GM20000 (cell line): ENCODE measurements around the gene UGT3A1.
"Not testable (repeated sequence)": the region's sequence is repeated elsewhere in the genome, so short reads cannot be mapped to it uniquely, and the experiment has no call there.

Source experiments
- DNase-seq: peaks from one replicate; pipeline ENCODE4 v3.0.0; 2012; ENCODE audit warnings: low spot score
- CTCF ChIP-seq: IDR thresholded peaks from 2 replicates; pipeline ENCODE4 v1.5.1; 2012; ENCODE audit warnings: mild to moderate bottlenecking, control low read depth; ENCODE audit errors: extremely low read depth, missing control alignments

Gene UGT3A1

DNA sequence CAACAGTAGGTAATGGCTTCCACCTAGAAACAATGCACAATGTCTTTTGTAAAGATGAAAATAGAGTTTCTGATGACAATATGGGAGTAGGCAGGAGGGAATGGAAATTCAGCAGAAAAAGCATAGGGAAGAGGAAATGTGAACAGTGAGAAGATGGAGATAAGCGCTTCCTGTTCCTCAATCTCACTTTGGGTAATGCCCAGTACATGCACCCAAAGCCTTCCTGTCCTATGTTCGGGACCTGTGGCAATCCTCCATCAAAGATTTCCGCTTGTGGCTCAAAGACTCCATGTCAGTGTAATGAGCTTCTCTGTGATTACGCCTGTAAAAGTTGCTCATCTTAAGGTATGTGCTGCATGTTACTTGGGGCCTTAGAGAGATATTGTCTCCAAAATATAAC lies 2.7 kb downstream of the UGT3A1 start:
- DNase-seq, result no peak
- TF ChIP-seq CTCF, result no peak

DNA sequence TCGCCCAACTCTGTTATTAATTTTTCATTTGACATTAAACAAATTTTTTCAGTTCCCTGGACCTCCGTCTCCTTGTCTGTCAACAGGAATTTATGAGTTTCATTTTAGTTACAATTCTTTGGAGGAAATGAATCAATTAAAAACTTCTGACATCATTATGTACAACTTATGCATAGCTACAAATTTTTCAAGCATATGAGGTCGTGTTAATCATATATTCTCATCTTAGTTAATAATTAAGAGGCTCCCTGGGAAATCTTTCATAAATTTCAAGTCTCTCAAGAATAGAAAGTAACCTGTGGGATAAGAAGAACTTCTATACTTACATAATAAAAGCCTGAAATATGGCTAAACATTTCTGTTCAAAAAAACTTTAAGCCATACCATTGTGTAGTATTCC lies 3.4 kb downstream of the UGT3A1 start:
- DNase-seq, result no peak
- no peak for TF ChIP-seq CTCF

DNA sequence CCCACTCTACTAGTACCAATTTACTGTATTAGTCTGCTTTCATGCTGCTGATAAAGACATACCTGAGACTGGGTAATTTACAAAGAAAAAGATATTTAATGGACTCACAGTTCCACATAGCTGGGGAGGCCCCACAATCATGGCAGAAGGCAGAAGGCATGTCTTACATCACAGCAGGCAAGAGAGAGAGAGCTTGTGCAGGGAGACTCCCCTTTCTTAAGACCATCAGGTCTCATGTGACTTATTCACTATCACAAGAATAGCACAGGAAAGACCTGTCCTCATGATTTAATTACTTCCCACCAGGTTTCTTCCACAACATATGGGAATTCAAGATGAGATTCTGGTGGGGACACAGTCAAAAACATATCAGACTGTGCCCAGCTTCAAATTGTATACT lies 11.5 kb downstream of the UGT3A1 start:
- no peak for TF ChIP-seq CTCF
- no peak for DNase-seq

GRCh38 chr5:35976859-35977258 lies 14.3 kb downstream of the UGT3A1 start:
- DNase-seq, result not testable (repeated sequence)

GRCh38 chr5:35974570-35974969 lies 16.6 kb downstream of the UGT3A1 start:
- no peak for TF ChIP-seq CTCF
- no peak for DNase-seq

GRCh38 chr5:35971878-35972210 lies 19.3 kb downstream of the UGT3A1 start:
- TF ChIP-seq CTCF, result no peak
- no peak for DNase-seq

GRCh38 chr5:35971186-35971877 lies 19.9 kb downstream of the UGT3A1 start:
- TF ChIP-seq CTCF, result no peak
- no peak for DNase-seq

GRCh38 chr5:35963381-35963843 lies 27.8 kb downstream of the UGT3A1 start:
- DNase-seq, result no peak

More at GRCh38 chr5:35963381-35963843, 27.8 kb downstream of the UGT3A1 start:
- TF ChIP-seq CTCF, result no peak
